Esophagus muscularis mucosa (tissue), 4 donors: ENCODE data around the gene PHYHD1. TPM values are rescaled to one million over a fixed set of nuclear protein-coding genes. Genes with fewer than 3 reads are reported as not detected.
A peak's percentile ranks its signal among the peaks of the same experiment; 100 is the strongest.

Experiments
- DNase-seq: peaks from one replicate; pipeline ENCODE4 v3.0.0-alpha.2; 2017; ENCODE audit errors: extremely low spot score
- H3K27ac ChIP-seq, 4 donors: fragments of 200-600 bp; sonication (generic); replicated peaks in 1 of 4; 1 replicate in 3 of 4; 2 replicates in 1 of 4; pipeline ENCODE4 v1.5.1; 2016 to 2019; ENCODE audit warnings: mild to moderate bottlenecking in 1 of 4
- H3K27me3 ChIP-seq, 4 donors: fragments of 200-600 bp; sonication (generic); one replicate each; pipeline versions ENCODE4 v1.5.1 to v1.6.0; 2016 to 2019
- H3K36me3 ChIP-seq, 4 donors: fragments of 200-600 bp; sonication (generic); one replicate each; pipeline ENCODE4 v1.5.1; 2016 to 2019
- H3K4me1 ChIP-seq, 4 donors: fragments of 200-600 bp; sonication (generic); one replicate each; pipeline ENCODE4 v1.5.1; 2016 to 2019
- H3K4me3 ChIP-seq, 4 donors: fragments of 200-600 bp; sonication (generic); 1 replicate in 2 of 4; 2 replicates in 2 of 4; pipeline ENCODE4 v1.5.1; 2016 to 2019; ENCODE audit warnings: mild to moderate bottlenecking in 4 of 4, moderate library complexity in 1 of 4
- H3K9me3 ChIP-seq, 4 donors: fragments of 200-600 bp; sonication (generic); 1 replicate in 3 of 4; 2 replicates in 1 of 4; pipeline ENCODE4 v1.5.1; 2016 to 2019
- EP300 ChIP-seq: sonication (generic); formaldehyde crosslinking; IDR thresholded peaks from one replicate; pipeline ENCODE4 v1.6.1; 2017; ENCODE audit warnings: antibody characterized with exemption
- POLR2A ChIP-seq: fragments of 450-650 bp; IDR thresholded peaks from one replicate; pipeline ENCODE4 v1.6.1; 2017; ENCODE audit warnings: antibody characterized with exemption, moderate library complexity, mild to moderate bottlenecking, low read depth
- POLR2AphosphoS5 ChIP-seq, 2 donors: sonication (generic); formaldehyde crosslinking; IDR thresholded peaks; one replicate each; pipeline ENCODE4 v1.6.1; 2017; ENCODE audit warnings: antibody characterized with exemption in 2 of 2
- WGBS: methylation state at CpG from one replicate; pipeline ENCODE4 v1.1.5; 2018; 5-methylcytosine and 5-hydroxymethylcytosine counted together
- intact Hi-C: fragments of 100-400 bp; cut with DNase I; formaldehyde crosslinking; loops from one replicate; pipeline ENCODE4 v1.15.1; 2023
- total RNA-seq, 4 donors: library from RNA; depleted of rRNA; stranded (reverse); fragments of >200 nt; gene quantifications; one replicate each; pipeline versions ENCODE4 v1.1.0 to v1.2.1, GENCODE V29; 2016
- TF ChIP-seq, protein P1 (sequence below), 3 experiments: fragments of 200-600 bp in 2 of 3; fragments of 450-650 bp in 1 of 3; sonication (generic) in 2 of 3; IDR thresholded peaks; one replicate each; pipeline ENCODE4 v1.5.1; 2017 to 2019; ENCODE audit warnings: antibody characterized with exemption in 3 of 3, mild to moderate bottlenecking in 2 of 3, moderate library complexity in 1 of 3

PHYHD1 gene
- total RNA-seq, 4 donors from 2014 or later: 10.4 to 22.3 (median 12.0) TPM

DNA sequence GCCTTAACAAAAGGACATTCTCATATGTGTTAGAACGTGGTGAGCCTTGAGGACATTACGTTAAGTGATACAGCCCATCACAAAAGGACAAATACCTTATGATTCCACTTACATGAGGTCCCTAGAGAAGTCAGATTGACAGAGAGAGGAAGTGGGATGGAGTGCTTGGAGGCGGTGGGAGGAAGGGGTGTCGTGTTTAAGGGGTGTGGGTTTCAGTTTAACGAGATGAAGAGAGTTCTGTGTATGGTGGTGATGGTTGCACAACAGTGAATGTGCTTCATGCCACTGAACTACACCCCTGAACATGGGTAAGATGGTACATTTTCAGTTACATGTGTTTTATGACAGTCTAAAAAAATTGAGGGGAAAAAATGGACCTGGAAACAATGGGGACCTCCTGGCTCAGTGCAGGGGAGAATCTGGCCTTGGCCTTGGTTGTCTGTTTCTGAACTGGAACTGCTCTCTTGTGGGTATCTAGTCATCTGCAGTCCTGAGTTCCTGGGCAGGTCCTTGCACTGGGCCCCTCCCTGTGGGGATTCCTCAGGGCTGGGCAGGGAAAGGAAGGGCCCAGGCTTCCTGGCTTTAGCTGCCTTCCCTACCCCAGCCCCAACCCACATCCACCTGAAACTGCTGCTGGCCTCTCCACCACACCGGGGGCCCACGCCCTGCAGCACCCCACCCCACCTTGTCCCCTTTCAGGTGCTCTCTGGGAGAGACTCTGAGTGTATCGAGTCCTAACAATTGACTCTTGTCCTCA, 21.0 kb upstream of the PHYHD1 start:
- intact Hi-C loops: no loop called here
- WGBS: 61% methylated on average over 8 of the region's 8 CpGs

GRCh38 chr9:128901379-128901778, 19.4 kb upstream of the PHYHD1 start:
- H3K4me1 ChIP-seq: peaks cover 41 to 54% (median 49%) of the 10 kb centered on the region in 4 donors
- H3K36me3 ChIP-seq: peaks cover 0 to 58% (median 42%) of the 10 kb centered on the region in 4 donors
- H3K9me3 ChIP-seq: no peaks in the 10 kb centered on the region
- WGBS: 85% methylated on average over 7 of the region's 7 CpGs
- H3K4me3 ChIP-seq: no peak overlapping the region
- TF ChIP-seq, protein P1, sequence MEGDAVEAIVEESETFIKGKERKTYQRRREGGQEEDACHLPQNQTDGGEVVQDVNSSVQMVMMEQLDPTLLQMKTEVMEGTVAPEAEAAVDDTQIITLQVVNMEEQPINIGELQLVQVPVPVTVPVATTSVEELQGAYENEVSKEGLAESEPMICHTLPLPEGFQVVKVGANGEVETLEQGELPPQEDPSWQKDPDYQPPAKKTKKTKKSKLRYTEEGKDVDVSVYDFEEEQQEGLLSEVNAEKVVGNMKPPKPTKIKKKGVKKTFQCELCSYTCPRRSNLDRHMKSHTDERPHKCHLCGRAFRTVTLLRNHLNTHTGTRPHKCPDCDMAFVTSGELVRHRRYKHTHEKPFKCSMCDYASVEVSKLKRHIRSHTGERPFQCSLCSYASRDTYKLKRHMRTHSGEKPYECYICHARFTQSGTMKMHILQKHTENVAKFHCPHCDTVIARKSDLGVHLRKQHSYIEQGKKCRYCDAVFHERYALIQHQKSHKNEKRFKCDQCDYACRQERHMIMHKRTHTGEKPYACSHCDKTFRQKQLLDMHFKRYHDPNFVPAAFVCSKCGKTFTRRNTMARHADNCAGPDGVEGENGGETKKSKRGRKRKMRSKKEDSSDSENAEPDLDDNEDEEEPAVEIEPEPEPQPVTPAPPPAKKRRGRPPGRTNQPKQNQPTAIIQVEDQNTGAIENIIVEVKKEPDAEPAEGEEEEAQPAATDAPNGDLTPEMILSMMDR (IDR thresholded peaks at IDR 0.05): no peak
- no peak for TF ChIP-seq POLR2A
- no peak for TF ChIP-seq POLR2AphosphoS5 (IDR thresholded peaks at IDR 0.05)
- intact Hi-C loops: no loop called here
- DNase-seq: no peak
- H3K27me3 ChIP-seq: no peaks in the 10 kb centered on the region
- peak overlapping the region; percentile 23 to 72 (median 56) for H3K27ac ChIP-seq

More for the DNA sequence above, 21.0 kb upstream of the PHYHD1 start:
- peak overlapping the region; percentile 28 to 55 (median 34) for H3K27ac ChIP-seq
- no peak for DNase-seq
- no peaks in the 10 kb centered on the region for H3K27me3 ChIP-seq
- H3K36me3 ChIP-seq: peaks cover 4 to 71% (median 57%) of the 10 kb centered on the region in 4 donors
- TF ChIP-seq POLR2AphosphoS5 (IDR thresholded peaks at IDR 0.05): no peak
- TF ChIP-seq EP300: no peak
- TF ChIP-seq, protein P1 (IDR thresholded peaks at IDR 0.05): no peak
- TF ChIP-seq POLR2A: no peak
- peaks cover 48 to 54% (median 50%) of the 10 kb centered on the region in 4 donors for H3K4me1 ChIP-seq
- no peaks in the 10 kb centered on the region for H3K9me3 ChIP-seq
- H3K4me3 ChIP-seq: no peak overlapping the region

- no peak overlapping the region for H3K4me3 ChIP-seq
- no peaks in the 10 kb centered on the region for H3K9me3 ChIP-seq
- intact Hi-C loops: no loop called here
- DNase-seq: no peak
- TF ChIP-seq POLR2AphosphoS5 (IDR thresholded peaks at IDR 0.05) (no peak), POLR2A (no peak)
- TF ChIP-seq, protein P1 (IDR thresholded peaks at IDR 0.05): no peak
- H3K36me3 ChIP-seq: peaks cover 0 to 58% (median 39%) of the 10 kb centered on the region in 4 donors
- no peaks in the 10 kb centered on the region for H3K27me3 ChIP-seq
- H3K4me1 ChIP-seq: peaks cover 41 to 54% (median 49%) of the 10 kb centered on the region in 4 donors
- H3K27ac ChIP-seq: peak overlapping the region; percentile 23 to 72 (median 56)
- WGBS: 88% methylated on average over 4 of the region's 5 CpGs
Observed at GRCh38 chr9:128901822-128902221, 19.0 kb upstream of the PHYHD1 start.

GRCh38 chr9:128902351-128903078, 18.3 kb upstream of the PHYHD1 start:
- TF ChIP-seq POLR2AphosphoS5 (IDR thresholded peaks at IDR 0.05): peak; percentile 52 to 58
- no peak for TF ChIP-seq EP300
- WGBS: 67% methylated on average over 19 of the region's 23 CpGs
- Histone ChIP-seq H3K9me3 (no peaks in the 10 kb centered on the region), H3K4me1 (peaks cover 41 to 54% (median 49%) of the 10 kb centered on the region in 4 donors), H3K27me3 (no peaks in the 10 kb centered on the region), H3K4me3 (no peak overlapping the region), H3K27ac (peak overlapping the region; percentile 45 to 72 (median 56)), H3K36me3 (peaks cover 6 to 58% (median 38%) of the 10 kb centered on the region in 4 donors)
- intact Hi-C loops: no loop called here
- no peak for DNase-seq

DNA sequence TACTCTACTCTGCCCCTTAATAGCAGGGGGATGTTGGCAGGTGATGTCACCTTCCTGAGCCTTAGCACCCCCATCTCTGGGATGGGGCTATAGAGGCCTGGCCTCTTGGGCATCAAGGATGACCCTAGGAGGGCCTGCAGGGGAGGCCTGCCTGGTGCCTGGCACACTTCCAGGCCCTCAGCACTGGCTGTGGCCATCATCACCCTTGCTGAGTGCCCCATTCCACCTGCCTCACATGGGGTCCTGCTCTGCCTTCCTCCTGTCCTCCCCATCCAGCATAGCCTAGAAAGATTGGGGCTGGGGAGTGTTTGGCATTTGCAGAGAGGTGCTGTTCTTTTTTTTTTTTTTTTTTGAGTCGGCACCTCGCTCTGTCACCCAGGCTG, 17.7 kb upstream of the PHYHD1 start:
- peak overlapping the region; percentile 45 to 72 (median 56) for H3K27ac ChIP-seq
- 97% methylated on average over 2 of the region's 2 CpGs for WGBS
- peaks cover 40 to 54% (median 49%) of the 10 kb centered on the region in 4 donors for H3K4me1 ChIP-seq
- DNase-seq: no peak
- H3K4me3 ChIP-seq: no peak overlapping the region
- TF ChIP-seq POLR2A: no peak
- no peak for TF ChIP-seq POLR2AphosphoS5 (IDR thresholded peaks at IDR 0.05)
- TF ChIP-seq, protein P1 (IDR thresholded peaks at IDR 0.05): no peak
- no peak for TF ChIP-seq EP300
- intact Hi-C loops: no loop called here
- no peaks in the 10 kb centered on the region for H3K27me3 ChIP-seq
- H3K36me3 ChIP-seq: peaks cover 12 to 60% (median 42%) of the 10 kb centered on the region in 4 donors
- no peaks in the 10 kb centered on the region for H3K9me3 ChIP-seq
